HL-60 (cell line): Measurements from ENCODE around the gene ELFN2.

Experiments used
- DNase-seq, 2 experiments: peaks; one replicate each; pipeline ENCODE4 v3.0.0-alpha.2; 2010 to 2020; ENCODE audit warnings: low read depth in 1 of 2, low spot score in 1 of 2
- H3K27ac ChIP-seq: fragments of 250-450 bp; sonication (Bioruptor Pico); replicated peaks from 2 replicates; pipeline ENCODE4 v1.5.1; 2020; ENCODE audit warnings: mild to moderate bottlenecking, moderate library complexity
- H3K27me3 ChIP-seq: fragments of 250-450 bp; sonication (Bioruptor Pico); 2 replicates; pipeline ENCODE4 v1.5.1; 2021; ENCODE audit warnings: mild to moderate bottlenecking, moderate library complexity; ENCODE audit not compliant: insufficient read depth, poor library complexity, severe bottlenecking
- H3K4me3 ChIP-seq: replicated peaks from 2 replicates; pipeline ENCODE4 v1.5.1; 2011; ENCODE audit warnings: mild to moderate bottlenecking, control low read depth, low read length; ENCODE audit not compliant: insufficient read depth
- CTCF ChIP-seq: IDR thresholded peaks from one replicate; pipeline ENCODE4 v1.5.1; 2011; ENCODE audit warnings: low read length, control low read depth, inconsistent platforms; ENCODE audit not compliant: insufficient read depth
- GABPA ChIP-seq: IDR thresholded peaks from 2 replicates; pipeline ENCODE4 v1.6.1; 2012; ENCODE audit warnings: low read depth
- POLR2AphosphoS5 ChIP-seq: IDR thresholded peaks from 2 replicates; pipeline ENCODE4 v1.6.1; 2012; ENCODE audit warnings: low read depth
- SPI1 ChIP-seq: IDR thresholded peaks from 2 replicates; pipeline ENCODE4 v1.6.1; 2012; ENCODE audit warnings: low read depth, mild to moderate bottlenecking, borderline replicate concordance
- TF ChIP-seq, protein P1 (sequence below): IDR thresholded peaks from 2 replicates; pipeline ENCODE4 v1.6.1; 2012; ENCODE audit warnings: low read depth; ENCODE audit not compliant: insufficient replicate concordance

The ELFN2 gene

GRCh38 chr22:37384691-37385090 is 42.6 kb downstream of the ELFN2 start:
- no peak overlapping the region for H3K27ac ChIP-seq
- no peak overlapping the region for H3K4me3 ChIP-seq
- peaks cover 25% of the 10 kb centered on the region for H3K27me3 ChIP-seq
- DNase-seq = no peak
- TF ChIP-seq POLR2AphosphoS5 (no peak), GABPA (no peak), SPI1 (no peak)

DNA sequence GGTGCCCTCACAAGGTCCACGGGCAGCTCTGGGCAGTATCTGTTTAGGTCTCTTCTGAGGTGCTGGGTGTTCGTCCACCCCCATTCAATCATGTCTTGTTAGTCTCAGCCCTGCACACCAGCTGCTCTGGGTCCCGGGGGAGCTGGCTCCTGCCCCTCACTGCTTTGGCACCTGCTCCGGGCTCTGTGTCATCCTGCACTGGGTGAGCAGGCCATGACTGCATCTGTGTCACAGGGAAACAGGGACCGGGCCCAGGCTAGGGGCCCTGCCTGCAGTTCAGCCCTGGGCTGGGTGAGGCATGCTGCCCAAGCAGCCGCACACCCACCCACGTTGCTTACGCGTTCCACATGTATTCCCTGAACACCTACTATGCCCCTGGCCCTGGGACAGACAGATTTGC is 43.9 kb downstream of the ELFN2 start:
- Histone ChIP-seq H3K4me3 (no peak overlapping the region), H3K27ac (no peak overlapping the region), H3K27me3 (peaks cover 33% of the 10 kb centered on the region)
- no peak for DNase-seq
- TF ChIP-seq, protein P1, sequence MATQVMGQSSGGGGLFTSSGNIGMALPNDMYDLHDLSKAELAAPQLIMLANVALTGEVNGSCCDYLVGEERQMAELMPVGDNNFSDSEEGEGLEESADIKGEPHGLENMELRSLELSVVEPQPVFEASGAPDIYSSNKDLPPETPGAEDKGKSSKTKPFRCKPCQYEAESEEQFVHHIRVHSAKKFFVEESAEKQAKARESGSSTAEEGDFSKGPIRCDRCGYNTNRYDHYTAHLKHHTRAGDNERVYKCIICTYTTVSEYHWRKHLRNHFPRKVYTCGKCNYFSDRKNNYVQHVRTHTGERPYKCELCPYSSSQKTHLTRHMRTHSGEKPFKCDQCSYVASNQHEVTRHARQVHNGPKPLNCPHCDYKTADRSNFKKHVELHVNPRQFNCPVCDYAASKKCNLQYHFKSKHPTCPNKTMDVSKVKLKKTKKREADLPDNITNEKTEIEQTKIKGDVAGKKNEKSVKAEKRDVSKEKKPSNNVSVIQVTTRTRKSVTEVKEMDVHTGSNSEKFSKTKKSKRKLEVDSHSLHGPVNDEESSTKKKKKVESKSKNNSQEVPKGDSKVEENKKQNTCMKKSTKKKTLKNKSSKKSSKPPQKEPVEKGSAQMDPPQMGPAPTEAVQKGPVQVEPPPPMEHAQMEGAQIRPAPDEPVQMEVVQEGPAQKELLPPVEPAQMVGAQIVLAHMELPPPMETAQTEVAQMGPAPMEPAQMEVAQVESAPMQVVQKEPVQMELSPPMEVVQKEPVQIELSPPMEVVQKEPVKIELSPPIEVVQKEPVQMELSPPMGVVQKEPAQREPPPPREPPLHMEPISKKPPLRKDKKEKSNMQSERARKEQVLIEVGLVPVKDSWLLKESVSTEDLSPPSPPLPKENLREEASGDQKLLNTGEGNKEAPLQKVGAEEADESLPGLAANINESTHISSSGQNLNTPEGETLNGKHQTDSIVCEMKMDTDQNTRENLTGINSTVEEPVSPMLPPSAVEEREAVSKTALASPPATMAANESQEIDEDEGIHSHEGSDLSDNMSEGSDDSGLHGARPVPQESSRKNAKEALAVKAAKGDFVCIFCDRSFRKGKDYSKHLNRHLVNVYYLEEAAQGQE = no peak

- H3K4me3 ChIP-seq = no peak overlapping the region
- peaks cover 29% of the 10 kb centered on the region for H3K27me3 ChIP-seq
- no peak for DNase-seq
- TF ChIP-seq SPI1 = no peak
- no peak overlapping the region for H3K27ac ChIP-seq
Measured at GRCh38 chr22:37381489-37381888, 45.8 kb downstream of the ELFN2 start.

DNA sequence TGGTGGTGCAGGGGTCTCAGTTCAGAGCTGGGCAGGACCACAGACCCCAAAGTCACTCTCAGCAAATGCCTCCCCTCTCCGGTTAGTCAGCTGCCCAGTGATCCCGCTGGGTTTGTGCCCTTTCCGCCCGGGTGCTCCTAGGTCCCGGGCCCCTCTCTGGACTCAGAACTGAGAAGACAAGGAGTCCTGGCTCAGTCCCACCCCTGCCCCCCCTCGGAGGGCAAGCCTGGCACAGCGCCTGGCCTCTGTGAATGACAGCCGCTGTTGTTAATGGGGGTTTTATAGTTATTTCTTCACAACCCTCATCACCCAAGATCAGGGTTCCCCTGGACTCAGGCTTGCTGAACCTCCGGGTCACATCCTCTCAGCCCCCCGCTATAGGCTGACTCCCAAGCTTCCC is 47.6 kb downstream of the ELFN2 start:
- DNase-seq = no peak
- H3K27me3 ChIP-seq = peaks cover 26% of the 10 kb centered on the region
- H3K4me3 ChIP-seq = no peak overlapping the region
- TF ChIP-seq, protein P1 = no peak
- TF ChIP-seq GABPA (no peak), CTCF (no peak), SPI1 (no peak), POLR2AphosphoS5 (no peak)
- H3K27ac ChIP-seq = no peak overlapping the region

GRCh38 chr22:37379085-37379484 is 48.2 kb downstream of the ELFN2 start:
- no peak overlapping the region for H3K27ac ChIP-seq
- peaks cover 27% of the 10 kb centered on the region for H3K27me3 ChIP-seq
- TF ChIP-seq, protein P1 = no peak
- no peak overlapping the region for H3K4me3 ChIP-seq
- DNase-seq = no peak
